Liver (tissue), 9 donors: Measurements from ENCODE around the gene SIM2. TPM values are rescaled to one million over a fixed set of nuclear protein-coding genes. Genes with fewer than 3 reads are reported as not detected.
"Not testable (repeated sequence)": the region's sequence is repeated elsewhere in the genome, so short reads cannot be mapped to it uniquely, and the experiment has no call there.

Experiments
- DNase-seq: peaks from one replicate; pipeline ENCODE4 v3.0.0-alpha.2; 2017; ENCODE audit warnings: low spot score
- H3K27ac ChIP-seq, 2 donors: one replicate each; pipeline ENCODE4 v1.7.0; 2013; ENCODE audit warnings: inconsistent platforms in 2 of 2, low read length in 2 of 2, control low read depth in 1 of 2, low read depth in 1 of 2, mild to moderate bottlenecking in 1 of 2
- H3K27me3 ChIP-seq, 4 donors: one replicate each; pipeline versions ENCODE4 v1.6.1 to v1.7.0; 2013; ENCODE audit warnings: low read length in 3 of 4, inconsistent platforms in 1 of 4, mild to moderate bottlenecking in 1 of 4, moderate library complexity in 1 of 4; ENCODE audit not compliant: control insufficient read depth in 4 of 4, insufficient read depth in 4 of 4
- H3K36me3 ChIP-seq, 4 donors: one replicate each; pipeline versions ENCODE4 v1.6.1 to v1.7.0; 2013; ENCODE audit warnings: low read length in 3 of 4, mild to moderate bottlenecking in 3 of 4, low read depth in 1 of 4, moderate library complexity in 1 of 4; ENCODE audit not compliant: control insufficient read depth in 4 of 4, insufficient read depth in 3 of 4
- H3K4me1 ChIP-seq, 4 donors: one replicate each; pipeline versions ENCODE4 v1.6.1 to v1.7.0; 2013; ENCODE audit warnings: low read length in 3 of 4, mild to moderate bottlenecking in 3 of 4, moderate library complexity in 1 of 4; ENCODE audit not compliant: control insufficient read depth in 4 of 4, insufficient read depth in 4 of 4
- H3K4me3 ChIP-seq, 3 donors: one replicate each; pipeline versions ENCODE4 v1.6.1 to v1.7.0; 2013; ENCODE audit warnings: low read length in 3 of 3, control low read depth in 1 of 3, low read depth in 1 of 3, mild to moderate bottlenecking in 1 of 3
- H3K9ac ChIP-seq, 2 donors: one replicate each; pipeline ENCODE4 v1.7.0; 2013; ENCODE audit warnings: low read length in 2 of 2, mild to moderate bottlenecking in 2 of 2, moderate library complexity in 2 of 2, control low read depth in 1 of 2, low read depth in 1 of 2
- H3K9me3 ChIP-seq, 4 donors: one replicate each; pipeline versions ENCODE4 v1.6.1 to v1.7.0; 2013; ENCODE audit warnings: low read length in 3 of 4; ENCODE audit not compliant: control insufficient read depth in 4 of 4
- ATF3 ChIP-seq: IDR thresholded peaks from 2 replicates; pipeline ENCODE4 v1.6.1; 2016; ENCODE audit warnings: antibody characterized with exemption
- CTCF ChIP-seq: fragments of 150-350 bp; IDR thresholded peaks from 2 replicates; pipeline ENCODE4 v1.5.1; 2017; ENCODE audit warnings: improper control_type of control experiment, low read depth, low read length; ENCODE audit not compliant: missing input control
- EGR1 ChIP-seq, 2 donors: IDR thresholded peaks; 2 replicates each; pipeline ENCODE4 v1.6.1; 2016 to 2018; ENCODE audit warnings: antibody characterized with exemption in 2 of 2, low read depth in 2 of 2
- FOXA2 ChIP-seq: IDR thresholded peaks from 2 replicates; pipeline ENCODE4 v1.6.1; 2016; ENCODE audit warnings: antibody characterized with exemption
- HNF4A ChIP-seq, 2 donors: conservative IDR thresholded peaks; 2 replicates each; pipeline ENCODE4 v1.6.1; 2016; ENCODE audit warnings: antibody characterized with exemption in 2 of 2, mild to moderate bottlenecking in 2 of 2
- HNF4G ChIP-seq: IDR thresholded peaks from 2 replicates; pipeline ENCODE4 v1.6.1; 2016; ENCODE audit warnings: antibody characterized with exemption
- JUND ChIP-seq, 2 donors: IDR thresholded peaks; 2 replicates each; pipeline ENCODE4 v1.6.1; 2016; ENCODE audit warnings: antibody characterized with exemption in 2 of 2
- MAX ChIP-seq: IDR thresholded peaks from 2 replicates; pipeline ENCODE4 v1.6.1; 2016; ENCODE audit warnings: antibody characterized with exemption
- NR2F2 ChIP-seq: IDR thresholded peaks from 2 replicates; pipeline ENCODE4 v1.6.1; 2016; ENCODE audit warnings: antibody characterized with exemption
- RAD21 ChIP-seq, 2 donors: IDR thresholded peaks; 2 replicates each; pipeline ENCODE4 v1.6.1; 2016; ENCODE audit warnings: antibody characterized with exemption in 2 of 2, mild to moderate bottlenecking in 2 of 2
- REST ChIP-seq: IDR thresholded peaks from 2 replicates; pipeline ENCODE4 v1.6.1; 2016; ENCODE audit warnings: antibody characterized with exemption, mild to moderate bottlenecking
- RXRA ChIP-seq, 2 donors: IDR thresholded peaks; 2 replicates each; pipeline ENCODE4 v1.6.1; 2017 to 2018; ENCODE audit warnings: antibody characterized with exemption in 2 of 2, mild to moderate bottlenecking in 1 of 2
- SP1 ChIP-seq: IDR thresholded peaks from 2 replicates; pipeline ENCODE4 v1.6.1; 2018; ENCODE audit warnings: antibody characterized with exemption, mild to moderate bottlenecking
- TAF1 ChIP-seq: conservative IDR thresholded peaks from 2 replicates; pipeline ENCODE4 v1.6.1; 2016; ENCODE audit warnings: antibody characterized with exemption, mild to moderate bottlenecking
- YY1 ChIP-seq: IDR thresholded peaks from 2 replicates; pipeline ENCODE4 v1.6.1; 2016; ENCODE audit warnings: antibody characterized with exemption, mild to moderate bottlenecking
- ZBTB33 ChIP-seq: IDR thresholded peaks from 2 replicates; pipeline ENCODE4 v1.6.1; 2016; ENCODE audit warnings: antibody characterized with exemption
- WGBS: extraction: QIAGEN DNeasy Blood & Tissue Kit; methylation state at CpG from one replicate; pipeline ENCODE4 v1.1.7; 2013; 5-methylcytosine and 5-hydroxymethylcytosine counted together
- polyA plus RNA-seq, 2 donors: library from polyadenylated mRNA; stranded (reverse) in 1 of 2; unstranded in 1 of 2; fragments of 200-250 nt in 1 of 2; fragments of >200 nt in 1 of 2; fragmentation: Nextera tagmentation in 1 of 2; extraction: Ambion mirVana in 1 of 2; gene quantifications; one replicate each; pipeline versions ENCODE4 v1.2.1 to v1.2.3, GENCODE V29; 2013 to 2015
- total RNA-seq, 2 donors: library from RNA; depleted of rRNA; stranded (reverse); fragments of >200 nt; gene quantifications; one replicate each; pipeline ENCODE4 v1.2.3, GENCODE V29; 2014
- donor health status: healthy.
- donor health status: healthy.
- donor health status: healthy.
- donor health status: healthy.
- donor health status: healthy.

SIM2 gene
- total and polyA plus RNA-seq, 4 donors = 0.19 TPM; not detected in 3

- Histone ChIP-seq H3K27ac (no peak overlapping the region), H3K27me3 (peaks cover 0 to 9% (median 0%) of the 10 kb centered on the region in 4 donors), H3K36me3 (no peaks in the 10 kb centered on the region), H3K9me3 (no peaks in the 10 kb centered on the region), H3K9ac (no peak overlapping the region), H3K4me3 (no peak overlapping the region), H3K4me1 (no peaks in the 10 kb centered on the region)
- TF ChIP-seq FOXA2 (no peak), RAD21 (IDR thresholded peaks at IDR 0.05) (no peak), CTCF (no peak), ATF3 (no peak), HNF4G (no peak), NR2F2 (no peak), TAF1 (no peak), ZBTB33 (no peak), MAX (no peak), REST (no peak), HNF4A (conservative IDR thresholded peaks at IDR 0.05) (no peak)
- WGBS = 68% methylated on average over 6 of the region's 6 CpGs
- DNase-seq = no peak
Measured at GRCh38 chr21:36656138-36656537, 42.8 kb upstream of the SIM2 start.

- H3K4me3 ChIP-seq, H3K4me1 ChIP-seq, H3K9ac ChIP-seq, H3K36me3 ChIP-seq, DNase-seq, H3K9me3 ChIP-seq, H3K27ac ChIP-seq, H3K27me3 ChIP-seq: not testable (repeated sequence)
- 39% methylated on average over 1 of the region's 1 CpG for WGBS
Measured at GRCh38 chr21:36657290-36657689, 41.6 kb upstream of the SIM2 start.

- no peak overlapping the region for H3K4me3 ChIP-seq
- no peak overlapping the region for H3K27ac ChIP-seq
- H3K9me3 ChIP-seq = no peaks in the 10 kb centered on the region
- WGBS = 86% methylated on average over 4 of the region's 4 CpGs
- no peak for DNase-seq
- H3K4me1 ChIP-seq = no peaks in the 10 kb centered on the region
- H3K9ac ChIP-seq = no peak overlapping the region
- no peaks in the 10 kb centered on the region for H3K36me3 ChIP-seq
- H3K27me3 ChIP-seq = peaks cover 0 to 9% (median 0%) of the 10 kb centered on the region in 4 donors
- TF ChIP-seq JUND (IDR thresholded peaks at IDR 0.05) = no peak
- no peak for TF ChIP-seq ZBTB33
- no peak for TF ChIP-seq EGR1 (IDR thresholded peaks at IDR 0.05; ENCODE audit: low read depth in 2 of 2)
- TF ChIP-seq RXRA (IDR thresholded peaks at IDR 0.05) = no peak
- TF ChIP-seq HNF4G = no peak
- TF ChIP-seq MAX = no peak
- no peak for TF ChIP-seq SP1
- no peak for TF ChIP-seq FOXA2
- TF ChIP-seq TAF1 = no peak
- TF ChIP-seq NR2F2 = no peak
- TF ChIP-seq RAD21 (IDR thresholded peaks at IDR 0.05) = no peak
- no peak for TF ChIP-seq YY1
- TF ChIP-seq ATF3 = no peak
Measured at GRCh38 chr21:36657999-36658398, 40.9 kb upstream of the SIM2 start.
